Mesenchymal stem cell (in vitro differentiated cells and primary cell): ENCODE measurements around the gene PPM1D.
A peak's percentile ranks its signal among the peaks of the same experiment; 100 is the strongest.
"Not testable (repeated sequence)": the region's sequence is repeated elsewhere in the genome, so short reads cannot be mapped to it uniquely, and the experiment has no call there.

Experiments used
- DNase-seq: peaks from one replicate; pipeline ENCODE4 v3.0.0-alpha.2; 2013
- H2AFZ ChIP-seq: one replicate; pipeline ENCODE4 v1.6.1; 2013; ENCODE audit warnings: low read depth, mild to moderate bottlenecking, control low read depth, inconsistent platforms, low read length, moderate library complexity
- H2AK5ac ChIP-seq: 2 replicates; pipeline ENCODE4 v1.6.1; 2013; ENCODE audit warnings: low read length, moderate library complexity, mild to moderate bottlenecking, inconsistent platforms; ENCODE audit not compliant: severe bottlenecking
- H2BK120ac ChIP-seq: one replicate; pipeline ENCODE4 v1.6.1; 2013; ENCODE audit warnings: low read depth, mild to moderate bottlenecking, inconsistent platforms, low read length, moderate library complexity
- H2BK12ac ChIP-seq, 2 experiments: one replicate each; pipeline ENCODE4 v1.6.1; 2013; ENCODE audit warnings: inconsistent platforms in 2 of 2, low read length in 2 of 2, mild to moderate bottlenecking in 2 of 2, moderate library complexity in 2 of 2, control low read depth in 1 of 2
- H2BK15ac ChIP-seq: one replicate; pipeline ENCODE4 v1.6.1; 2013; ENCODE audit warnings: mild to moderate bottlenecking, low read depth, inconsistent platforms; ENCODE audit not compliant: poor library complexity, severe bottlenecking
- H2BK5ac ChIP-seq: 2 replicates; pipeline ENCODE4 v1.6.1; 2013; ENCODE audit warnings: low read depth, mild to moderate bottlenecking, low read length, control low read depth, inconsistent platforms; ENCODE audit not compliant: poor library complexity, severe bottlenecking
- H3K14ac ChIP-seq, 2 experiments: one replicate each; pipeline ENCODE4 v1.6.1; 2013; ENCODE audit warnings: inconsistent platforms in 2 of 2, low read length in 2 of 2, control low read depth in 1 of 2, mild to moderate bottlenecking in 1 of 2, moderate library complexity in 1 of 2
- H3K18ac ChIP-seq, 2 experiments: one replicate each; pipeline ENCODE4 v1.6.1; 2013; ENCODE audit warnings: inconsistent platforms in 2 of 2, low read length in 2 of 2, control low read depth in 1 of 2, low read depth in 1 of 2, mild to moderate bottlenecking in 1 of 2
- H3K23ac ChIP-seq, 2 experiments: one replicate each; pipeline ENCODE4 v1.6.1; 2013; ENCODE audit warnings: inconsistent platforms in 2 of 2, low read length in 2 of 2, mild to moderate bottlenecking in 2 of 2, moderate library complexity in 2 of 2, control low read depth in 1 of 2
- H3K27ac ChIP-seq: 2 replicates; pipeline ENCODE4 v1.5.1; 2013; ENCODE audit warnings: mild to moderate bottlenecking, moderate library complexity, low read length, control low read depth, inconsistent platforms; ENCODE audit not compliant: poor library complexity, severe bottlenecking
- H3K27me3 ChIP-seq, 2 experiments: 2 replicates each; pipeline versions ENCODE4 v1.6.1 to v1.7.0; 2013; ENCODE audit warnings: low read length in 2 of 2, mild to moderate bottlenecking in 2 of 2, moderate library complexity in 2 of 2, control low read depth in 1 of 2, inconsistent platforms in 1 of 2; ENCODE audit not compliant: control insufficient read depth in 1 of 2, insufficient read depth in 1 of 2
- H3K36me3 ChIP-seq, 2 experiments: 2 replicates each; pipeline versions ENCODE4 v1.6.1 to v1.7.0; 2013; ENCODE audit warnings: low read length in 2 of 2, control low read depth in 1 of 2, inconsistent platforms in 1 of 2, low read depth in 1 of 2, mild to moderate bottlenecking in 1 of 2; ENCODE audit not compliant: insufficient read depth in 2 of 2, control insufficient read depth in 1 of 2
- H3K4ac ChIP-seq, 2 experiments: one replicate each; pipeline ENCODE4 v1.6.1; 2013; ENCODE audit warnings: inconsistent platforms in 2 of 2, low read length in 2 of 2, mild to moderate bottlenecking in 2 of 2, moderate library complexity in 2 of 2, control low read depth in 1 of 2, low read depth in 1 of 2
- H3K4me1 ChIP-seq: 2 replicates; pipeline ENCODE4 v1.6.1; 2013; ENCODE audit warnings: low read depth, low read length, control low read depth; ENCODE audit not compliant: control insufficient read depth, insufficient read depth
- H3K4me2 ChIP-seq: 2 replicates; pipeline ENCODE4 v1.6.1; 2013; ENCODE audit warnings: low read length, mild to moderate bottlenecking, inconsistent platforms; ENCODE audit not compliant: poor library complexity, severe bottlenecking
- H3K4me3 ChIP-seq, 2 experiments: 2 replicates each; pipeline versions ENCODE4 v1.5.1 to v1.7.0; 2013; ENCODE audit warnings: low read length in 2 of 2, mild to moderate bottlenecking in 2 of 2, control low read depth in 1 of 2, low read depth in 1 of 2; ENCODE audit not compliant: insufficient read depth in 1 of 2
- H3K79me1 ChIP-seq: replicated peaks from 2 replicates; pipeline ENCODE4 v1.6.1; 2013; ENCODE audit warnings: mild to moderate bottlenecking, control low read depth, low read length, inconsistent platforms; ENCODE audit not compliant: poor library complexity, severe bottlenecking
- H3K9ac ChIP-seq: 2 replicates; pipeline ENCODE4 v1.7.0; 2013; ENCODE audit warnings: mild to moderate bottlenecking, low read length, moderate library complexity
- H3K9me3 ChIP-seq: 2 replicates; pipeline ENCODE4 v1.7.0; 2013; ENCODE audit warnings: mild to moderate bottlenecking, low read length; ENCODE audit not compliant: control insufficient read depth
- H4K8ac ChIP-seq: one replicate; pipeline ENCODE4 v1.6.1; 2013; ENCODE audit warnings: inconsistent platforms, mild to moderate bottlenecking, low read length, moderate library complexity
- H4K91ac ChIP-seq: one replicate; pipeline ENCODE4 v1.6.1; 2013; ENCODE audit warnings: mild to moderate bottlenecking, low read length, inconsistent platforms
- WGBS: methylation state at CpG from one replicate; pipeline ENCODE4 v1.1.7; 2013; ENCODE audit warnings: mixed read lengths; 5-methylcytosine and 5-hydroxymethylcytosine counted together

PPM1D gene

GRCh38 chr17:60604686-60605334, 4.8 kb downstream of the PPM1D start:
- H3K79me1 ChIP-seq, result no peaks in the 10 kb centered on the region
- no peak overlapping the region for H4K8ac ChIP-seq
- no peak overlapping the region for H3K27ac ChIP-seq

GRCh38 chr17:60606036-60606435, 6.0 kb downstream of the PPM1D start:
- H2BK12ac ChIP-seq, result no peak overlapping the region
- no peak overlapping the region for H2AFZ ChIP-seq
- H3K27ac ChIP-seq, result no peak overlapping the region
- H3K23ac ChIP-seq, result no peak overlapping the region
- no peak overlapping the region for H3K18ac ChIP-seq
- DNase-seq, result no peak
- H3K9me3 ChIP-seq, result no peaks in the 10 kb centered on the region
- H3K4ac ChIP-seq, result no peak overlapping the region
- no peaks in the 10 kb centered on the region for H3K36me3 ChIP-seq
- no peak overlapping the region for H3K14ac ChIP-seq
- H3K9ac ChIP-seq, result no peak overlapping the region
- no peak overlapping the region for H2BK5ac ChIP-seq
- no peaks in the 10 kb centered on the region for H3K79me1 ChIP-seq
- H3K4me1 ChIP-seq, result peaks cover 16% of the 10 kb centered on the region
- H4K8ac ChIP-seq, result no peak overlapping the region
- H2BK15ac ChIP-seq, result no peak overlapping the region
- H2AK5ac ChIP-seq, result no peak overlapping the region
- no peak overlapping the region for H4K91ac ChIP-seq
- H2BK120ac ChIP-seq, result no peak overlapping the region
- no peaks in the 10 kb centered on the region for H3K27me3 ChIP-seq
- H3K4me2 ChIP-seq, result no peak overlapping the region
- no peak overlapping the region for H3K4me3 ChIP-seq

More at GRCh38 chr17:60604686-60605334, 4.8 kb downstream of the PPM1D start:
- no peak overlapping the region for H4K91ac ChIP-seq
- H2BK120ac ChIP-seq, result no peak overlapping the region
- H3K4ac ChIP-seq, result no peak overlapping the region
- 91% methylated on average over 4 of the region's 5 CpGs for WGBS
- H2AK5ac ChIP-seq, result no peak overlapping the region
- H3K27me3 ChIP-seq, result no peaks in the 10 kb centered on the region
- no peak overlapping the region for H3K4me3 ChIP-seq
- H3K4me2 ChIP-seq, result no peak overlapping the region
- H2BK12ac ChIP-seq, result peak overlapping the region in 1 of 2 experiments; percentile 73
- no peak overlapping the region for H3K23ac ChIP-seq
- H3K18ac ChIP-seq, result no peak overlapping the region
- no peak overlapping the region for H2BK5ac ChIP-seq
- peaks cover 12% of the 10 kb centered on the region for H3K4me1 ChIP-seq
- no peak overlapping the region for H3K9ac ChIP-seq
- H3K9me3 ChIP-seq, result no peaks in the 10 kb centered on the region
- no peak overlapping the region for H2AFZ ChIP-seq
- no peaks in the 10 kb centered on the region for H3K36me3 ChIP-seq
- no peak overlapping the region for H2BK15ac ChIP-seq
- DNase-seq, result peak; percentile 30
- H3K14ac ChIP-seq, result no peak overlapping the region

GRCh38 chr17:60610473-60610872, 10.5 kb downstream of the PPM1D start:
- Histone ChIP-seq H2BK12ac (no peak overlapping the region), H4K8ac (no peak overlapping the region), H3K36me3 (peaks cover 0 to 10% of the 10 kb centered on the region in 2 experiments), H3K4me2 (no peak overlapping the region), H3K27me3 (no peaks in the 10 kb centered on the region), H3K4me3 (no peak overlapping the region), H3K27ac (no peak overlapping the region), H3K4ac (no peak overlapping the region), H3K4me1 (peaks cover 8% of the 10 kb centered on the region), H2AFZ (no peak overlapping the region), H2BK5ac (no peak overlapping the region), H2BK120ac (no peak overlapping the region), H3K9ac (no peak overlapping the region), H2BK15ac (no peak overlapping the region), H3K9me3 (no peaks in the 10 kb centered on the region), H3K18ac (no peak overlapping the region), H4K91ac (no peak overlapping the region), H3K23ac (no peak overlapping the region), H3K79me1 (no peaks in the 10 kb centered on the region), H3K14ac (no peak overlapping the region), H2AK5ac (no peak overlapping the region)
- peak; percentile 46 for DNase-seq
- 100% methylated on average over 2 of the region's 2 CpGs for WGBS

- DNase-seq, H4K8ac ChIP-seq, H3K14ac ChIP-seq, H3K4me2 ChIP-seq, H2AFZ ChIP-seq, H3K27ac ChIP-seq, H3K27me3 ChIP-seq, H2BK15ac ChIP-seq, H3K23ac ChIP-seq, H3K18ac ChIP-seq, H3K79me1 ChIP-seq, H4K91ac ChIP-seq, H2BK12ac ChIP-seq, H2BK5ac ChIP-seq, H3K9me3 ChIP-seq, H3K36me3 ChIP-seq, H3K4me3 ChIP-seq, H2BK120ac ChIP-seq, H3K4ac ChIP-seq, H2AK5ac ChIP-seq, H3K9ac ChIP-seq: not testable (repeated sequence)
- H3K4me1 ChIP-seq, result peaks cover 14% of the 10 kb centered on the region
- WGBS, result 100% methylated on average over 5 of the region's 5 CpGs
Measured at GRCh38 chr17:60611321-60611720, 11.3 kb downstream of the PPM1D start.
